IMR-90 (cell line): Measurements from ENCODE around the gene NRP2.

Experiments
- CEBPB ChIP-seq: IDR thresholded peaks from 2 replicates; pipeline ENCODE4 v1.6.1; 2012; ENCODE audit warnings: low read depth, low read length, improper control_type of control experiment
- POLR2A ChIP-seq: IDR thresholded peaks from 2 replicates; pipeline ENCODE4 v1.6.1; 2012; ENCODE audit warnings: mild to moderate bottlenecking, low read depth, low read length
- RCOR1 ChIP-seq: IDR thresholded peaks from 2 replicates; pipeline ENCODE4 v1.6.1; 2012; ENCODE audit warnings: mild to moderate bottlenecking, low read length, improper control_type of control experiment; ENCODE audit not compliant: insufficient replicate concordance
- TF ChIP-seq, protein P1 (sequence below): conservative IDR thresholded peaks from 2 replicates; pipeline ENCODE4 v1.5.1; 2012; ENCODE audit warnings: mild to moderate bottlenecking, low read depth, low read length, improper control_type of control experiment

DNA sequence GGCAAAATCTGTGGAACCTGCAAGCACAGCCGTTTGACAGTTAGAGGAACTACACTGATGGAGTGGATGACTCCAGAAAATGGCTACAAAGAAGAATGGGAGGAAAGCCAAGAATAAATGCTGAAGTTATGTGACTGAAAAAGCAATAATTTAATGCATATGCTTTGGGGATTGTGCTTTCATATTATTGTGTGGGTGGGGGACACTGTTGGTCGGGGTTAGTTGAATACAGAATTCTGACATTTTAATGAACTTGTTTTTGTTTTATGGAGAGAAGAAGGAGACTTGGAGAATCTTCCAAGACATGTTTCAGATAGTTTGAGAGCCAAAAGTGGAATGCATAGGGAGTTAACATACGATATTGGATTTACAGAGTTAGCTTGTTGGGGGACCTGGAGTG is 68.5 kb downstream of the NRP2 start:
- TF ChIP-seq RCOR1, result no peak
- TF ChIP-seq POLR2A, result no peak
- TF ChIP-seq, protein P1, sequence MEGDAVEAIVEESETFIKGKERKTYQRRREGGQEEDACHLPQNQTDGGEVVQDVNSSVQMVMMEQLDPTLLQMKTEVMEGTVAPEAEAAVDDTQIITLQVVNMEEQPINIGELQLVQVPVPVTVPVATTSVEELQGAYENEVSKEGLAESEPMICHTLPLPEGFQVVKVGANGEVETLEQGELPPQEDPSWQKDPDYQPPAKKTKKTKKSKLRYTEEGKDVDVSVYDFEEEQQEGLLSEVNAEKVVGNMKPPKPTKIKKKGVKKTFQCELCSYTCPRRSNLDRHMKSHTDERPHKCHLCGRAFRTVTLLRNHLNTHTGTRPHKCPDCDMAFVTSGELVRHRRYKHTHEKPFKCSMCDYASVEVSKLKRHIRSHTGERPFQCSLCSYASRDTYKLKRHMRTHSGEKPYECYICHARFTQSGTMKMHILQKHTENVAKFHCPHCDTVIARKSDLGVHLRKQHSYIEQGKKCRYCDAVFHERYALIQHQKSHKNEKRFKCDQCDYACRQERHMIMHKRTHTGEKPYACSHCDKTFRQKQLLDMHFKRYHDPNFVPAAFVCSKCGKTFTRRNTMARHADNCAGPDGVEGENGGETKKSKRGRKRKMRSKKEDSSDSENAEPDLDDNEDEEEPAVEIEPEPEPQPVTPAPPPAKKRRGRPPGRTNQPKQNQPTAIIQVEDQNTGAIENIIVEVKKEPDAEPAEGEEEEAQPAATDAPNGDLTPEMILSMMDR, result no peak
- TF ChIP-seq CEBPB, result no peak
